Measurements from ENCODE around the gene HNRNPUL2.

Gene HNRNPUL2

DNA sequence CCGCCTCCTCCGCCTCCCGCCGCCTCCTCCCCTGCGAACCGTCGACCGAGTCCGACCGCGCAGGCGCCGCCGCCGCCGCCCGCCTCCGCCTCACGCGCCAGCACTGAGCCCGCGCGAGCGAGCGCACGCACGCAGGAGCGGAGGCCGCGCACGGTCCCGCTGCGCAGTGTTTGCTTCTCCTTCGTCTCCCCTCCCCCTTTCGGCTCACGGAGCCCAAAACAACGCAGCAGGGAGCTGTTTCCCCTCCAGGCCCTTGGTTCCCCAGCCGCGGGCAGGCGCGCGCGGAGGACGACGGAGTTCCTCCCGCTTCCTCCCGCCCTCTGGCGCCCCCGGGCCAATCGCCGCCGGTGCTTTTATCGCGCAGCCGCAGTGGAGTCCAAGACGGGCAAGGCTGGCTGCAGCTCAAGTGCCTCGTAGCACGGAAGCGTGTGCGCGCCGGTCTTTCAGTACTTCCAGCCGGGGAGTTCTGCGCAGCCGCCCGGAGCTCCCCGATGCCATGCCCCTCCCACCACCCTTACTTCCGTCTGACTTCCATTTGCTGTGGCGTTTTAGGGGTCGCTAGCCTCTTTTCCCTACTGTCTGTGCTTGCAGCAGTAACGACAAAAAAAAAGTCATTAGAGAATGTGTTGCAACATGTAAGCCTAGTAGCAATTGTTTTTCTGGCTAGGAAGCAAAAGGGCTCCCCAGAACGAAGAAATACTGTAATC, at the start of gene HNRNPUL2:
Gene HNRNPUL2, minus strand, starts transcription at position 293 of the 707 bp plus-strand sequence. CDS start 301 bp downstream, outside the sequence.
- TF ChIP-seq ARNTL (CRISPR knock-in tag; IDR thresholded peaks at IDR 0.05; ENCODE audit: borderline replicate concordance, low read depth) = no peak
- no peak for TF ChIP-seq TCF4 (CRISPR knock-in tag; IDR thresholded peaks at IDR 0.05; ENCODE audit: borderline replicate concordance)
- TF ChIP-seq, protein P1, sequence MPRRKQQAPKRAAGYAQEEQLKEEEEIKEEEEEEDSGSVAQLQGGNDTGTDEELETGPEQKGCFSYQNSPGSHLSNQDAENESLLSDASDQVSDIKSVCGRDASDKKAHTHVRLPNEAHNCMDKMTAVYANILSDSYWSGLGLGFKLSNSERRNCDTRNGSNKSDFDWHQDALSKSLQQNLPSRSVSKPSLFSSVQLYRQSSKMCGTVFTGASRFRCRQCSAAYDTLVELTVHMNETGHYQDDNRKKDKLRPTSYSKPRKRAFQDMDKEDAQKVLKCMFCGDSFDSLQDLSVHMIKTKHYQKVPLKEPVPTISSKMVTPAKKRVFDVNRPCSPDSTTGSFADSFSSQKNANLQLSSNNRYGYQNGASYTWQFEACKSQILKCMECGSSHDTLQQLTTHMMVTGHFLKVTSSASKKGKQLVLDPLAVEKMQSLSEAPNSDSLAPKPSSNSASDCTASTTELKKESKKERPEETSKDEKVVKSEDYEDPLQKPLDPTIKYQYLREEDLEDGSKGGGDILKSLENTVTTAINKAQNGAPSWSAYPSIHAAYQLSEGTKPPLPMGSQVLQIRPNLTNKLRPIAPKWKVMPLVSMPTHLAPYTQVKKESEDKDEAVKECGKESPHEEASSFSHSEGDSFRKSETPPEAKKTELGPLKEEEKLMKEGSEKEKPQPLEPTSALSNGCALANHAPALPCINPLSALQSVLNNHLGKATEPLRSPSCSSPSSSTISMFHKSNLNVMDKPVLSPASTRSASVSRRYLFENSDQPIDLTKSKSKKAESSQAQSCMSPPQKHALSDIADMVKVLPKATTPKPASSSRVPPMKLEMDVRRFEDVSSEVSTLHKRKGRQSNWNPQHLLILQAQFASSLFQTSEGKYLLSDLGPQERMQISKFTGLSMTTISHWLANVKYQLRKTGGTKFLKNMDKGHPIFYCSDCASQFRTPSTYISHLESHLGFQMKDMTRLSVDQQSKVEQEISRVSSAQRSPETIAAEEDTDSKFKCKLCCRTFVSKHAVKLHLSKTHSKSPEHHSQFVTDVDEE (CRISPR knock-in tag; IDR thresholded peaks at IDR 0.05) = no peak; the same call in 1 of the 2 replicates
- TF ChIP-seq, protein P2, sequence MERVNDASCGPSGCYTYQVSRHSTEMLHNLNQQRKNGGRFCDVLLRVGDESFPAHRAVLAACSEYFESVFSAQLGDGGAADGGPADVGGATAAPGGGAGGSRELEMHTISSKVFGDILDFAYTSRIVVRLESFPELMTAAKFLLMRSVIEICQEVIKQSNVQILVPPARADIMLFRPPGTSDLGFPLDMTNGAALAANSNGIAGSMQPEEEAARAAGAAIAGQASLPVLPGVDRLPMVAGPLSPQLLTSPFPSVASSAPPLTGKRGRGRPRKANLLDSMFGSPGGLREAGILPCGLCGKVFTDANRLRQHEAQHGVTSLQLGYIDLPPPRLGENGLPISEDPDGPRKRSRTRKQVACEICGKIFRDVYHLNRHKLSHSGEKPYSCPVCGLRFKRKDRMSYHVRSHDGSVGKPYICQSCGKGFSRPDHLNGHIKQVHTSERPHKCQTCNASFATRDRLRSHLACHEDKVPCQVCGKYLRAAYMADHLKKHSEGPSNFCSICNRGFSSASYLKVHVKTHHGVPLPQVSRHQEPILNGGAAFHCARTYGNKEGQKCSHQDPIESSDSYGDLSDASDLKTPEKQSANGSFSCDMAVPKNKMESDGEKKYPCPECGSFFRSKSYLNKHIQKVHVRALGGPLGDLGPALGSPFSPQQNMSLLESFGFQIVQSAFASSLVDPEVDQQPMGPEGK (CRISPR knock-in tag; IDR thresholded peaks at IDR 0.05; ENCODE audit: borderline replicate concordance) = no peak
- no peak for TF ChIP-seq ZFP30 (CRISPR knock-in tag; IDR thresholded peaks at IDR 0.05)
- TF ChIP-seq CSDC2 (CRISPR knock-in tag; IDR thresholded peaks at IDR 0.05) = no peak
- TF ChIP-seq GLIS3 (CRISPR knock-in tag; IDR thresholded peaks at IDR 0.05) = no peak
- TF ChIP-seq ZC3H10 (CRISPR knock-in tag; IDR thresholded peaks at IDR 0.05) = no peak
- peak; percentile 86 for ATAC-seq

DNA sequence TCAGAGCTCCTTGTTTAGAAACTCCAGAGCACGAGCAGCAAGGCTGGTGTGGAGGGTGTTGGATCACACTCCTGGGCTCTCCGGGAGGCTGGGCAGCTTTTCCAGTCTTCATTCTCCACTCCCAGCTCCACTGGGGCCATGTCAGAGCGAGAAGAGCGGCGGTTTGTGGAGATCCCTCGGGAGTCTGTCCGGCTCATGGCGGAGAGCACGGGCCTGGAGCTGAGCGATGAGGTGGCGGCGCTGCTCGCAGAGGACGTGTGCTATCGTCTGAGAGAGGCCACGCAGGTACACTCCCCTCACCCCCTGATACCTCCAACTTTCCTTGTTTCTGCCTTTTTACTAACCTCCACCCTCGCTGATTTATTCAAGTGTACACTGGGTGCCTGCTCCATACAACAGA, 48.4 kb upstream of the HNRNPUL2 start:
- TF ChIP-seq TCF4 (CRISPR knock-in tag; IDR thresholded peaks at IDR 0.05; ENCODE audit: borderline replicate concordance) (no peak), ZNF565 (CRISPR knock-in tag; conservative IDR thresholded peaks at IDR 0.05; ENCODE audit: low read depth) (no peak), RARB (CRISPR knock-in tag; IDR thresholded peaks at IDR 0.05) (no peak), PPARA (CRISPR knock-in tag; IDR thresholded peaks at IDR 0.05; ENCODE audit: borderline replicate concordance) (no peak), TOX (CRISPR knock-in tag; IDR thresholded peaks at IDR 0.05; ENCODE audit: borderline replicate concordance) (no peak), ARNTL (CRISPR knock-in tag; IDR thresholded peaks at IDR 0.05; ENCODE audit: borderline replicate concordance, low read depth) (no peak), ZNF70 (CRISPR knock-in tag; IDR thresholded peaks at IDR 0.05) (no peak), BACH2 (CRISPR knock-in tag; IDR thresholded peaks at IDR 0.05; ENCODE audit: borderline replicate concordance) (no peak), ZFP3 (CRISPR knock-in tag; IDR thresholded peaks at IDR 0.05) (no peak), ZC3H10 (CRISPR knock-in tag; IDR thresholded peaks at IDR 0.05) (no peak), GLIS3 (CRISPR knock-in tag; IDR thresholded peaks at IDR 0.05) (no peak)
- TF ChIP-seq, protein P2 (CRISPR knock-in tag; IDR thresholded peaks at IDR 0.05; ENCODE audit: borderline replicate concordance) = no peak
- TF ChIP-seq, protein P3, sequence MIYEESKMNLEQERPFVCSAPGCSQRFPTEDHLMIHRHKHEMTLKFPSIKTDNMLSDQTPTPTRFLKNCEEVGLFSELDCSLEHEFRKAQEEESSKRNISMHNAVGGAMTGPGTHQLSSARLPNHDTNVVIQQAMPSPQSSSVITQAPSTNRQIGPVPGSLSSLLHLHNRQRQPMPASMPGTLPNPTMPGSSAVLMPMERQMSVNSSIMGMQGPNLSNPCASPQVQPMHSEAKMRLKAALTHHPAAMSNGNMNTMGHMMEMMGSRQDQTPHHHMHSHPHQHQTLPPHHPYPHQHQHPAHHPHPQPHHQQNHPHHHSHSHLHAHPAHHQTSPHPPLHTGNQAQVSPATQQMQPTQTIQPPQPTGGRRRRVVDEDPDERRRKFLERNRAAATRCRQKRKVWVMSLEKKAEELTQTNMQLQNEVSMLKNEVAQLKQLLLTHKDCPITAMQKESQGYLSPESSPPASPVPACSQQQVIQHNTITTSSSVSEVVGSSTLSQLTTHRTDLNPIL (CRISPR knock-in tag; IDR thresholded peaks at IDR 0.05; ENCODE audit: low read depth) = no peak
- TF ChIP-seq, protein P1 (CRISPR knock-in tag; IDR thresholded peaks at IDR 0.05) = no peak
- TF ChIP-seq, protein P4, sequence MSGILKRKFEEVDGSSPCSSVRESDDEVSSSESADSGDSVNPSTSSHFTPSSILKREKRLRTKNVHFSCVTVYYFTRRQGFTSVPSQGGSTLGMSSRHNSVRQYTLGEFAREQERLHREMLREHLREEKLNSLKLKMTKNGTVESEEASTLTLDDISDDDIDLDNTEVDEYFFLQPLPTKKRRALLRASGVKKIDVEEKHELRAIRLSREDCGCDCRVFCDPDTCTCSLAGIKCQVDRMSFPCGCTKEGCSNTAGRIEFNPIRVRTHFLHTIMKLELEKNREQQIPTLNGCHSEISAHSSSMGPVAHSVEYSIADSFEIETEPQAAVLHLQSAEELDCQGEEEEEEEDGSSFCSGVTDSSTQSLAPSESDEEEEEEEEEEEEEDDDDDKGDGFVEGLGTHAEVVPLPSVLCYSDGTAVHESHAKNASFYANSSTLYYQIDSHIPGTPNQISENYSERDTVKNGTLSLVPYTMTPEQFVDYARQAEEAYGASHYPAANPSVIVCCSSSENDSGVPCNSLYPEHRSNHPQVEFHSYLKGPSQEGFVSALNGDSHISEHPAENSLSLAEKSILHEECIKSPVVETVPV (CRISPR knock-in tag; IDR thresholded peaks at IDR 0.05) = no peak
- TF ChIP-seq, protein P5, sequence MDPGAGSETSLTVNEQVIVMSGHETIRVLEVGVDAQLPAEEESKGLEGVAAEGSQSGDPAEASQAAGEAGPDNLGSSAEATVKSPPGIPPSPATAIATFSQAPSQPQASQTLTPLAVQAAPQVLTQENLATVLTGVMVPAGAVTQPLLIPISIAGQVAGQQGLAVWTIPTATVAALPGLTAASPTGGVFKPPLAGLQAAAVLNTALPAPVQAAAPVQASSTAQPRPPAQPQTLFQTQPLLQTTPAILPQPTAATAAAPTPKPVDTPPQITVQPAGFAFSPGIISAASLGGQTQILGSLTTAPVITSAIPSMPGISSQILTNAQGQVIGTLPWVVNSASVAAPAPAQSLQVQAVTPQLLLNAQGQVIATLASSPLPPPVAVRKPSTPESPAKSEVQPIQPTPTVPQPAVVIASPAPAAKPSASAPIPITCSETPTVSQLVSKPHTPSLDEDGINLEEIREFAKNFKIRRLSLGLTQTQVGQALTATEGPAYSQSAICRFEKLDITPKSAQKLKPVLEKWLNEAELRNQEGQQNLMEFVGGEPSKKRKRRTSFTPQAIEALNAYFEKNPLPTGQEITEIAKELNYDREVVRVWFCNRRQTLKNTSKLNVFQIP (CRISPR knock-in tag; IDR thresholded peaks at IDR 0.05; ENCODE audit: borderline replicate concordance, low read depth) = no peak

More for the DNA sequence above, 48.4 kb upstream of the HNRNPUL2 start:
- no peak for ATAC-seq

Measured in SK-N-SH treated with all-trans-retinoic acid at 6 μM for 48 hours (cell line).